GM23338 (cell line): ENCODE results near the gene PCDHB16.

Experiments
- CREB1 ChIP-seq: fragments of 250-450 bp; sonication (Bioruptor Pico); IDR thresholded peaks from 2 replicates; pipeline ENCODE4 v1.5.0; 2020; ENCODE audit warnings: low read depth, mild to moderate bottlenecking, moderate library complexity
- EZH2 ChIP-seq: fragments of 200-600 bp; sonication (generic); IDR thresholded peaks from one replicate; pipeline ENCODE4 v1.8.0; 2017; ENCODE audit warnings: antibody characterized with exemption, mild to moderate bottlenecking, low read depth; ENCODE audit not compliant: unreplicated experiment
- EZH2phosphoT487 ChIP-seq: fragments of 200-600 bp; sonication (generic); IDR thresholded peaks from one replicate; pipeline ENCODE4 v1.8.1; 2018; ENCODE audit warnings: antibody characterized with exemption; ENCODE audit not compliant: unreplicated experiment
- JUNB ChIP-seq: IDR thresholded peaks from one replicate; pipeline ENCODE4 v1.6.1; 2016; ENCODE audit warnings: antibody characterized with exemption; ENCODE audit not compliant: unreplicated experiment
- POLR2AphosphoS5 ChIP-seq: IDR thresholded peaks from 2 replicates; pipeline ENCODE4 v1.6.1; 2016; ENCODE audit warnings: antibody characterized with exemption, low read depth
- STAT1 ChIP-seq: IDR thresholded peaks from one replicate; pipeline ENCODE4 v1.6.1; 2016; ENCODE audit warnings: antibody characterized with exemption; ENCODE audit not compliant: unreplicated experiment
- ZNF331 ChIP-seq: fragments of 250-450 bp; sonication (Bioruptor Pico); IDR thresholded peaks from 2 replicates; pipeline ENCODE4 v1.5.0; 2020; ENCODE audit warnings: low read depth, mild to moderate bottlenecking, moderate library complexity
- TF ChIP-seq, protein P1 (sequence below), 2 experiments: fragments of 200-600 bp in 1 of 2; sonication (generic) in 1 of 2; conservative IDR thresholded peaks; 2 replicates each; pipeline versions ENCODE4 v1.5.1 to v1.6.1; 2016 to 2017; ENCODE audit warnings: antibody characterized with exemption in 2 of 2, low read depth in 2 of 2, mild to moderate bottlenecking in 2 of 2, moderate library complexity in 1 of 2

- TF ChIP-seq, protein P1, sequence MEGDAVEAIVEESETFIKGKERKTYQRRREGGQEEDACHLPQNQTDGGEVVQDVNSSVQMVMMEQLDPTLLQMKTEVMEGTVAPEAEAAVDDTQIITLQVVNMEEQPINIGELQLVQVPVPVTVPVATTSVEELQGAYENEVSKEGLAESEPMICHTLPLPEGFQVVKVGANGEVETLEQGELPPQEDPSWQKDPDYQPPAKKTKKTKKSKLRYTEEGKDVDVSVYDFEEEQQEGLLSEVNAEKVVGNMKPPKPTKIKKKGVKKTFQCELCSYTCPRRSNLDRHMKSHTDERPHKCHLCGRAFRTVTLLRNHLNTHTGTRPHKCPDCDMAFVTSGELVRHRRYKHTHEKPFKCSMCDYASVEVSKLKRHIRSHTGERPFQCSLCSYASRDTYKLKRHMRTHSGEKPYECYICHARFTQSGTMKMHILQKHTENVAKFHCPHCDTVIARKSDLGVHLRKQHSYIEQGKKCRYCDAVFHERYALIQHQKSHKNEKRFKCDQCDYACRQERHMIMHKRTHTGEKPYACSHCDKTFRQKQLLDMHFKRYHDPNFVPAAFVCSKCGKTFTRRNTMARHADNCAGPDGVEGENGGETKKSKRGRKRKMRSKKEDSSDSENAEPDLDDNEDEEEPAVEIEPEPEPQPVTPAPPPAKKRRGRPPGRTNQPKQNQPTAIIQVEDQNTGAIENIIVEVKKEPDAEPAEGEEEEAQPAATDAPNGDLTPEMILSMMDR (conservative IDR thresholded peaks at IDR 0.05; ENCODE audit: low read depth in 2 of 2): no peak
- TF ChIP-seq POLR2AphosphoS5: no peak
- no peak for TF ChIP-seq STAT1
- TF ChIP-seq EZH2phosphoT487: no peak
- no peak for TF ChIP-seq JUNB
- TF ChIP-seq CREB1 (CRISPR knock-in tag): no peak
- TF ChIP-seq ZNF331 (CRISPR knock-in tag): no peak
- no peak for TF ChIP-seq EZH2
Measured at GRCh38 chr5:141150993-141151325, 31.2 kb upstream of the PCDHB16 start.
